K562 (cell line): ENCODE measurements around the gene SYVN1.

Experiments used
- CBX5 ChIP-seq: IDR thresholded peaks from 2 replicates; pipeline ENCODE4 v1.6.1; 2014; ENCODE audit warnings: low read depth, borderline replicate concordance
- CHD4 ChIP-seq: fragments of 200-600 bp; sonication (generic); IDR thresholded peaks from 3 replicates; pipeline ENCODE4 v1.6.1; 2012; ENCODE audit warnings: low read depth, mild to moderate bottlenecking, mixed read lengths, low read length, inconsistent platforms; ENCODE audit not compliant: insufficient read depth, insufficient replicate concordance, poor library complexity, severe bottlenecking
- EZH2 ChIP-seq: IDR thresholded peaks from 2 replicates; pipeline ENCODE4 v1.6.1; 2012; ENCODE audit warnings: low read depth, mild to moderate bottlenecking, inconsistent platforms, low read length, borderline replicate concordance
- POLR2A ChIP-seq: fragments of 450-650 bp; conservative IDR thresholded peaks from 2 replicates; pipeline ENCODE4 v1.6.1; 2016
- ZNF124 ChIP-seq: sonication (generic); formaldehyde crosslinking; IDR thresholded peaks from 2 replicates; pipeline ENCODE4 v1.8.1; 2022; ENCODE audit warnings: missing genetic modification reagents
- ZNF224 ChIP-seq: sonication (generic); formaldehyde crosslinking; IDR thresholded peaks from 2 replicates; pipeline ENCODE4 v1.8.0; 2022; ENCODE audit warnings: mild to moderate bottlenecking, missing genetic modification reagents
- TF ChIP-seq, protein P1 (sequence below): sonication (generic); formaldehyde crosslinking; IDR thresholded peaks from 2 replicates; pipeline ENCODE4 v1.8.1; 2023; ENCODE audit warnings: mild to moderate bottlenecking, missing genetic modification reagents, moderate library complexity
- TF ChIP-seq, protein P2 (sequence below): fragments of 250-450 bp; sonication (Bioruptor Pico); IDR thresholded peaks from 2 replicates; pipeline ENCODE4 v1.6.1; 2021; ENCODE audit warnings: mild to moderate bottlenecking

DNA sequence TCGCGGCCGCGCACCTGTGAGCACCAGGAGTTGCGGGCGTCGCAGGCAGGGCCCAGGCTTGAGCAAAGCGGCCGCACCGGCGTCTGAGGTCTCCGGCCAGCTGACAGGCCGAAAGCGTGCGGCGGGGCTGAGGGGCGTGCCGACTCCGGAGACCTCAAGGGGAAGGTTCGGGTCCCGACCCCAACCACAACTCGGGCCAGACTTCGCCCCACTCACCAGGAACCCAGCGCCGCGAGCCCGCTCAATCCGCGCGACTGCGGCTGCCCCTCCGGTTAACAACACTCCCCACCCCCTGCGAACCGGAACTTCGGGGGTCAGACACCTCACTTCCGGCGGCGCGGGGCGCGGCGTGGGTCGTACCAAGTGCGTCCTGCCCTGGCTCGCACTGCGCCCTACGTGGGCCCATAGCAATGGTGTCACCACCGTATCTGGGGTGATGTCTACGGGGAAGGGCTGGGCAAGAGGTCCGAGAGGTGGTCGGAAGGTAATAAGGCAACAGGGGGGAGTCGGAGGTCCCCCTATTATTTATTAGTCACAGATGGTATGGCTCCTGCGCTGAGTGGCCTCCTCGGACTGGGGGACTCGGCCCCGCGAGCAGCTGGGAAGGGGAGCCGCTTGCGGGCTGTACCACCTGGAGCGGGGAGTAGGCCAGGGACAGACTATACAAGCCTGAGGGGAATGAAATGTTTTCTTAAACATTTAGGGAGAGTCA, at the start of gene SYVN1:
- TF ChIP-seq ZNF124 (CRISPR knock-in tag) (no peak), CHD4 (no peak), POLR2A (peak; percentile 90), EZH2 (no peak), ZNF224 (CRISPR knock-in tag) (0 out of 2 replicates have a peak, but pooled peaks have one; percentile 11), CBX5 (no peak)
- TF ChIP-seq, protein P1, sequence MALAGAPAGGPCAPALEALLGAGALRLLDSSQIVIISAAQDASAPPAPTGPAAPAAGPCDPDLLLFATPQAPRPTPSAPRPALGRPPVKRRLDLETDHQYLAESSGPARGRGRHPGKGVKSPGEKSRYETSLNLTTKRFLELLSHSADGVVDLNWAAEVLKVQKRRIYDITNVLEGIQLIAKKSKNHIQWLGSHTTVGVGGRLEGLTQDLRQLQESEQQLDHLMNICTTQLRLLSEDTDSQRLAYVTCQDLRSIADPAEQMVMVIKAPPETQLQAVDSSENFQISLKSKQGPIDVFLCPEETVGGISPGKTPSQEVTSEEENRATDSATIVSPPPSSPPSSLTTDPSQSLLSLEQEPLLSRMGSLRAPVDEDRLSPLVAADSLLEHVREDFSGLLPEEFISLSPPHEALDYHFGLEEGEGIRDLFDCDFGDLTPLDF (CRISPR knock-in tag), result peak; percentile 53
- TF ChIP-seq, protein P2, sequence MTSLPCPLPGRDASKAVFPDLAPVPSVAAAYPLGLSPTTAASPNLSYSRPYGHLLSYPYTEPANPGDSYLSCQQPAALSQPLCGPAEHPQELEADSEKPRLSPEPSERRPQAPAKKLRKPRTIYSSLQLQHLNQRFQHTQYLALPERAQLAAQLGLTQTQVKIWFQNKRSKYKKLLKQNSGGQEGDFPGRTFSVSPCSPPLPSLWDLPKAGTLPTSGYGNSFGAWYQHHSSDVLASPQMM (CRISPR knock-in tag), result no peak
